HEK293 (cell line): ENCODE results near the gene CYREN.

Source experiments
- ELK4 ChIP-seq: IDR thresholded peaks from 2 replicates; pipeline ENCODE4 v1.6.1; 2011; ENCODE audit warnings: mild to moderate bottlenecking, low read depth, low read length, borderline replicate concordance
- FEZF1 ChIP-seq: fragments of 450-650 bp; formaldehyde crosslinking; IDR thresholded peaks from 2 replicates; pipeline ENCODE4 v1.5.1; 2016; ENCODE audit warnings: missing biosample characterization, missing genetic modification characterization
- GFI1B ChIP-seq: fragments of 450-650 bp; formaldehyde crosslinking; IDR thresholded peaks from 2 replicates; pipeline ENCODE4 v1.5.1; 2016; ENCODE audit warnings: missing biosample characterization, missing genetic modification characterization
- IKZF3 ChIP-seq: fragments of 450-650 bp; IDR thresholded peaks from 2 replicates; pipeline ENCODE4 v1.5.0; 2018; ENCODE audit warnings: missing biosample characterization, mild to moderate bottlenecking, missing genetic modification characterization, moderate library complexity
- INSM2 ChIP-seq: fragments of 450-650 bp; formaldehyde crosslinking; IDR thresholded peaks from 2 replicates; pipeline ENCODE4 v1.5.1; 2016; ENCODE audit warnings: missing biosample characterization, missing genetic modification characterization
- KLF10 ChIP-seq: fragments of 450-650 bp; IDR thresholded peaks from 2 replicates; pipeline ENCODE4 v1.5.1; 2018; ENCODE audit warnings: missing biosample characterization, mild to moderate bottlenecking, missing genetic modification characterization
- KLF9 ChIP-seq: fragments of 450-650 bp; formaldehyde crosslinking; IDR thresholded peaks from 2 replicates; pipeline ENCODE4 v1.5.1; 2016; ENCODE audit warnings: missing biosample characterization, missing genetic modification characterization, low read depth
- MEIS1 ChIP-seq: sonication (generic); formaldehyde crosslinking; IDR thresholded peaks from 2 replicates; pipeline ENCODE4 v1.8.1; 2022; ENCODE audit warnings: missing genetic modification reagents, mild to moderate bottlenecking, borderline replicate concordance
- MZF1 ChIP-seq: fragments of 450-650 bp; formaldehyde crosslinking; IDR thresholded peaks from 2 replicates; pipeline ENCODE4 v1.5.1; 2017; ENCODE audit warnings: missing biosample characterization, missing genetic modification characterization, borderline replicate concordance
- OSR2 ChIP-seq: fragments of 450-650 bp; formaldehyde crosslinking; IDR thresholded peaks from 2 replicates; pipeline ENCODE4 v1.5.1; 2016; ENCODE audit warnings: missing biosample characterization, missing genetic modification characterization
- RBAK ChIP-seq: fragments of 450-650 bp; formaldehyde crosslinking; IDR thresholded peaks from 2 replicates; pipeline ENCODE4 v1.5.1; 2016; ENCODE audit warnings: missing biosample characterization, missing genetic modification characterization
- ZBTB44 ChIP-seq: fragments of 450-650 bp; IDR thresholded peaks from 2 replicates; pipeline ENCODE4 v1.5.1; 2018; ENCODE audit warnings: missing biosample characterization, mild to moderate bottlenecking, missing genetic modification characterization
- ZBTB8A ChIP-seq: fragments of 450-650 bp; formaldehyde crosslinking; IDR thresholded peaks from 2 replicates; pipeline ENCODE4 v1.5.1; 2016; ENCODE audit warnings: missing biosample characterization, missing genetic modification characterization
- ZFHX2 ChIP-seq: fragments of 450-650 bp; formaldehyde crosslinking; conservative IDR thresholded peaks from 2 replicates; pipeline ENCODE4 v1.5.1; 2016; ENCODE audit warnings: missing biosample characterization, missing genetic modification characterization
- ZNF132 ChIP-seq: fragments of 450-650 bp; formaldehyde crosslinking; IDR thresholded peaks from 2 replicates; pipeline ENCODE4 v1.5.1; 2017; ENCODE audit warnings: missing biosample characterization, missing genetic modification characterization, borderline replicate concordance
- ZNF16 ChIP-seq: fragments of 450-650 bp; formaldehyde crosslinking; IDR thresholded peaks from 2 replicates; pipeline ENCODE4 v1.5.1; 2016; ENCODE audit warnings: low read depth, missing biosample characterization, missing genetic modification characterization
- ZNF169 ChIP-seq: fragments of 450-650 bp; formaldehyde crosslinking; IDR thresholded peaks from 2 replicates; pipeline ENCODE4 v1.5.1; 2016; ENCODE audit warnings: missing biosample characterization, missing genetic modification characterization
- ZNF175 ChIP-seq: fragments of 450-650 bp; formaldehyde crosslinking; IDR thresholded peaks from 2 replicates; pipeline ENCODE4 v1.5.1; 2016; ENCODE audit warnings: missing biosample characterization, missing genetic modification characterization
- ZNF23 ChIP-seq: fragments of 450-650 bp; formaldehyde crosslinking; IDR thresholded peaks from 2 replicates; pipeline ENCODE4 v1.5.1; 2016; ENCODE audit warnings: missing biosample characterization, missing genetic modification characterization, borderline replicate concordance
- ZNF362 ChIP-seq: fragments of 450-650 bp; formaldehyde crosslinking; IDR thresholded peaks from 2 replicates; pipeline ENCODE4 v1.5.1; 2016; ENCODE audit warnings: missing biosample characterization, missing genetic modification characterization
- ZNF404 ChIP-seq: fragments of 450-650 bp; formaldehyde crosslinking; IDR thresholded peaks from 2 replicates; pipeline ENCODE4 v1.5.1; 2017; ENCODE audit warnings: missing biosample characterization, missing genetic modification characterization
- ZNF433 ChIP-seq: fragments of 450-650 bp; formaldehyde crosslinking; IDR thresholded peaks from 2 replicates; pipeline ENCODE4 v1.5.1; 2016; ENCODE audit warnings: missing biosample characterization, missing genetic modification characterization, low read depth
- ZNF518A ChIP-seq: fragments of 450-650 bp; formaldehyde crosslinking; conservative IDR thresholded peaks from 2 replicates; pipeline ENCODE4 v1.5.1; 2016; ENCODE audit warnings: low read depth, missing biosample characterization, missing genetic modification characterization
- ZNF600 ChIP-seq: fragments of 450-650 bp; formaldehyde crosslinking; IDR thresholded peaks from 2 replicates; pipeline ENCODE4 v1.5.1; 2016; ENCODE audit warnings: missing biosample characterization, missing genetic modification characterization
- ZNF629 ChIP-seq: fragments of 450-650 bp; formaldehyde crosslinking; IDR thresholded peaks from 2 replicates; pipeline ENCODE4 v1.5.1; 2017; ENCODE audit warnings: missing biosample characterization, missing genetic modification characterization
- ZNF645 ChIP-seq: fragments of 450-650 bp; formaldehyde crosslinking; IDR thresholded peaks from 2 replicates; pipeline ENCODE4; 2016; ENCODE audit warnings: missing biosample characterization, missing genetic modification characterization
- ZNF660 ChIP-seq: fragments of 450-650 bp; IDR thresholded peaks from 2 replicates; pipeline ENCODE4 v1.5.1; 2018; ENCODE audit warnings: missing biosample characterization, mild to moderate bottlenecking, missing genetic modification characterization
- ZNF707 ChIP-seq: fragments of 450-650 bp; formaldehyde crosslinking; IDR thresholded peaks from 2 replicates; pipeline ENCODE4 v1.5.1; 2016; ENCODE audit warnings: missing biosample characterization, missing genetic modification characterization
- ZNF792 ChIP-seq: fragments of 450-650 bp; formaldehyde crosslinking; IDR thresholded peaks from 2 replicates; pipeline ENCODE4 v1.5.1; 2016; ENCODE audit warnings: missing biosample characterization, missing genetic modification characterization

CYREN gene

GRCh38 chr7:135208102-135208793 lies 37.7 kb upstream of the CYREN start (continued):
- TF ChIP-seq ZNF518A (tag by site-specific recombination) (no peak), INSM2 (no peak), ZNF792 (tag by site-specific recombination) (no peak), ZNF132 (tag by site-specific recombination) (no peak), ZBTB44 (tag by site-specific recombination) (peak; percentile 13; the same call in 1 of the 2 replicates), ZNF23 (tag by site-specific recombination) (no peak), RBAK (tag by site-specific recombination) (no peak), KLF9 (tag by site-specific recombination) (no peak), ZNF362 (tag by site-specific recombination) (no peak), FEZF1 (tag by site-specific recombination) (peak; percentile 45), ZNF660 (tag by site-specific recombination) (0 out of 2 replicates have a peak, but pooled peaks have one; percentile 40), ZNF600 (tag by site-specific recombination) (peak; percentile 41; the same call in 1 of the 2 replicates), ZNF175 (no peak), ZNF707 (tag by site-specific recombination) (no peak), MZF1 (tag by site-specific recombination) (no peak), ZNF16 (no peak), ELK4 (no peak), KLF10 (tag by site-specific recombination) (no peak; the same call in 1 of the 2 replicates), ZNF169 (tag by site-specific recombination) (no peak), GFI1B (tag by site-specific recombination) (no peak), ZNF433 (tag by site-specific recombination) (no peak), ZNF629 (tag by site-specific recombination) (peak; percentile 47; the same call in 1 of the 2 replicates), ZFHX2 (tag by site-specific recombination) (peak; percentile 71), ZNF645 (no peak), ZNF404 (tag by site-specific recombination) (no peak), IKZF3 (tag by site-specific recombination) (peak; percentile 54; the same call in 1 of the 2 replicates), MEIS1 (CRISPR knock-in tag) (no peak), ZBTB8A (tag by site-specific recombination) (peak; percentile 43; the same call in 1 of the 2 replicates), OSR2 (tag by site-specific recombination) (peak; percentile 91)
